GM18519 (cell line): Measurements from ENCODE around the gene LGALSL.

Experiments used
- ATAC-seq: cut with Tn5 transposase; IDR thresholded peaks from one replicate; pipeline ENCODE4 v1.9.1; 2021; ENCODE audit warnings: mild to moderate bottlenecking, moderate library complexity; ENCODE audit not compliant: unreplicated experiment, low FRiP score

Gene LGALSL

GRCh38 chr2:64470071-64470470, 16.1 kb downstream of the LGALSL start:
- ATAC-seq, result no peak

GRCh38 chr2:64470766-64471295, 16.9 kb downstream of the LGALSL start:
- ATAC-seq, result no peak

- ATAC-seq, result no peak
Measured at GRCh38 chr2:64471600-64471999, 17.6 kb downstream of the LGALSL start.

DNA sequence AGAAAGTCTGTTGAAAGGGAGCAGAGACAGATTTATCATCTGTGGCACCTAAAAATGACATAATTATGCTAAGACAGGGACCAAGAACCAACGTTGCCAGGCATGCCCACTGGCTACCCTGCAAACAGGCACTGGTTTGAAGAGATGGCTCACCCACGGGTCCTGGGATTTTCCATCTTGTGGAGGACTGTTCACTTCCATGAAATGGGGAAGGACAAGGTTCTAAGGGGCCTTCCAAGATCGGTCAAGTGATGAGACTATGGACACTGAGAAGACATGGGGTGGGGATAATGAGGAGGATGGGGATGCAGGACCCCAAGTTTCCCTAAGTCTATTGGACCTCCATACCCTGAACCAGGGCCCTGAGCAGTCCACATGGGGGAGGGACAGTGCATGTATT, 18.9 kb downstream of the LGALSL start:
- ATAC-seq, result no peak

DNA sequence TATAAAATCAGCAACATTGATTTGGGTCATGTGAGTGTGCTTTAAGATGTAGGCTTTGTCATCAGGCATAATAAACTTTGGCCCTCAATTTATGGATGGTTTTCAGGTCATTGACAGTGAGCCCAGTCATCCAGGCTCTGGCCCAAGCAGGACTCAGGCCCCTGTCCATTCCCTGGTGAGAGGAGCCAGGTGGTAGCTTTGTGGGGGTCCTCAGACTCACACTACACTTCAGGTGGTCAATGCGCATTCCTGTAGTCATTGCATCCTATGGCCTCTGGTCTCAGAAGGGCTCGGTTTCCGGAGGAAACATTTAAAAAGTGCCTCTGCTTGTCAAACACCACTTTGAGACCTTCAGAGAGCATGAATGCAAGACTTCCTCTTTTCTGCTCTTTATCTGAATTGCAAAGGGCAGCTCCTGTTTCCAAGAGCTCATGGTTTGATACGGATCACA, 20.2 kb downstream of the LGALSL start:
- ATAC-seq, result peak; percentile 60

DNA sequence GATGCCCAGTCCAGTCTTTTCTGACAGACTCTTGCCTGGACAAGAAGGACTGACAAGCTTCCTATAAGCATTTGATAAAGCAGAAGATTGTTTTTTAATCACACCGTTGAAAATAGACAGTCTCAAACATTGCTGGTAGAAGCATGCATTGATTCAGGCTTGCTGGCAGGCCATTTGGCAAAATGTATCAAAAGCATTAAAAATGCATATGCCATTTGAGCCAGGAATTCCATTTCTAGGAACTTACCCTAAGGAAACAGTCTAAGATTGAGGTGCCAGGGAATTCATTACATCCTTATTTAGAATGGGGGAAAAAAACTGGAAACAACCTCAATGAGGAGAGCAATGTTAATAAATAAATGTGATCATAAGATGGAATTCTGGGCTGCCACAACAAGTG, 20.7 kb downstream of the LGALSL start:
- no peak for ATAC-seq

GRCh38 chr2:64477037-64477436, 23.1 kb downstream of the LGALSL start:
- no peak for ATAC-seq

GRCh38 chr2:64477979-64478378, 24.0 kb downstream of the LGALSL start:
- ATAC-seq, result no peak

DNA sequence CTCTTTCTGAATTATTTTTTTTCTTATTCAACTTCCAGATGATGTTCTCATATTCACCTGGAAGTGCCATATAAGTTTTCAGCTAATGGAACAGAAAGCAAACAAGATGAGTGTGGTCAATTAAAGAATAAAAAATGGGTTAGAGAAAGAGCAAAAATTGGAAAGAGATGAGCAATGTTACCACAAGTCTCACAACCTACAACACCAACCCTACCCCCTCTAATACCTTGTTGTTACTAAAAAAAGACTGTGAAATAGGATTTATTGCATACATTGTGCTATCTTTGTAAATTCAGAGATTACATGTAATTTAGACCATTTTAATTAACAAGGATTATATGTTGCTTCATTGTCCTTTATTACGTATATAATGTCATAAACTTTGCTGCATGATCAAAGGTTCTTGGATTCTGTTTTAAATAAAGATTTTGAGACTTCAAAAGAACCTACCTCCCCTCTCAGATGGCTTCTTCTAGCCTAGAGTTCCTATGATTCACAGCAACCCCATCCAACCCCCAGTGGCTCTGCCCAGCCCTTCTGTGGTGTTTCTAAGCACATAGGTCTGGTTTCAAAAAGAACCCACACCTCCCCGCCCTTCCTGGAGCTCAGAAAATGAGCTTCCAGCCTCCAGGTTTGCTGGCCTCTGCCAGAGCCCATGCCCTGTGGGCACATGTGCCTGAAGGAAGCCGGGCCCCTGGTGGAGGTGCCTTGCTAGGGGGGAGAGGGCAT, 24.7 kb downstream of the LGALSL start:
- no peak for ATAC-seq

- no peak for ATAC-seq
Measured at GRCh38 chr2:64479259-64480117, 25.5 kb downstream of the LGALSL start.

GRCh38 chr2:64481665-64482064, 27.7 kb downstream of the LGALSL start:
- ATAC-seq, result no peak

GRCh38 chr2:64482243-64482642, 28.3 kb downstream of the LGALSL start:
- no peak for ATAC-seq

- no peak for ATAC-seq
Measured at GRCh38 chr2:64482765-64483504, 29.0 kb downstream of the LGALSL start.

- ATAC-seq, result no peak
Measured at GRCh38 chr2:64485331-64485730, 31.4 kb downstream of the LGALSL start.

DNA sequence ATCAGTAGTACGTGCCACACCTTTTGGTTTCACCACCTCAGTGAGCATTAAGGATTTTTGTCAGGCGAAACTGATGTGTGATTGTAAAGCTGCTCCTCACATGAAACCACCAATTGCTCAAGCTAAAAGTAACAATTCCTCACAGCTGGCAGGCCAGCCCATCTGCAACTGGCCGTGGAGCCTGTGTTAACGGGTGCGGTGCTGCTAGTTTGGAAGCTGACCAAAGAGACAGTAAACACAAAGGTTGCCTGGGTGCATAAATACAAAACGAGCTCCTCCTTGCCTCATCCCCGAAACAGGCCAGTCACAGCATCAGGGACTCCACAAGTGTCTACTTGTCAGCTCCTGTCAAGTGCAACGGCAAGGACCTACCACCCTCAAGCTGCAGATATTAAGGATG, 32.0 kb downstream of the LGALSL start:
- no peak for ATAC-seq

DNA sequence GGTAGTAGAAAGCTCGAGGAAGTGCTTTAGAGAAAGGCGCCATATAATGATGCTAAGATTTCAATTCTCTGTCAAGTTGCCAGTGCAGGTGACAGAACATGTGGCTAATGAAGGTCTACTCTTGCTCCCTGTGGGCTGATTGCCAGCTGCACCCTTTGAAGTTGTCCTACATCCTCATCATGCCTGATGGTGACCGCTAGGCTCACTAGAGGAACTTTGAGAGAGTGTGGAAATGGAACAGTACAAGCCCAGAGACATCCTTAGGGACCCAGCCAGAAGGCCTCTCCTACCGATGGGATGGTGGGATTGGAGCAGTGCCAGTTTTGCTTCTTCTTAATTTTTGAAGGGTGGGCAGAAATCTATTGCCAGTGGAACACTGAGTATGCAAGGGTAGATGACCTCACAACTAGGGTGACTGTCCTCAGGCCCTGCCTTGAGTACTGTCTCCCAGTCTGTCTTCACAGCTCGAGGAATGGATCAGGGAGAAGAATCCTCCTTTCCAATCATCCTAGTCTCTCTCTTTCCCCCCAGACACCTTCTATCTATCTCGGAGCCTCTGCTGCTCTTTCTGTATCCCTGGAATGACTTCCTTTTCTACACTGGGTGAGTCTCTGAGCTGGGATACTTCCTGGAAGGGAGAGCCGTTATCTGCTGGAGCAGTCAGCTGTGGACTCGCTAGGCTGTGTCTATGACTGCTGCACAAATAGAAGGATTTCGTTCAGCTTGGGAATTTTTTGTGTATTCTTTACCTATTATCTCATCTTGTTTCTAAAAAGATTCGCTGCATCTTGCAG, 33.5 kb downstream of the LGALSL start:
- ATAC-seq, result no peak

DNA sequence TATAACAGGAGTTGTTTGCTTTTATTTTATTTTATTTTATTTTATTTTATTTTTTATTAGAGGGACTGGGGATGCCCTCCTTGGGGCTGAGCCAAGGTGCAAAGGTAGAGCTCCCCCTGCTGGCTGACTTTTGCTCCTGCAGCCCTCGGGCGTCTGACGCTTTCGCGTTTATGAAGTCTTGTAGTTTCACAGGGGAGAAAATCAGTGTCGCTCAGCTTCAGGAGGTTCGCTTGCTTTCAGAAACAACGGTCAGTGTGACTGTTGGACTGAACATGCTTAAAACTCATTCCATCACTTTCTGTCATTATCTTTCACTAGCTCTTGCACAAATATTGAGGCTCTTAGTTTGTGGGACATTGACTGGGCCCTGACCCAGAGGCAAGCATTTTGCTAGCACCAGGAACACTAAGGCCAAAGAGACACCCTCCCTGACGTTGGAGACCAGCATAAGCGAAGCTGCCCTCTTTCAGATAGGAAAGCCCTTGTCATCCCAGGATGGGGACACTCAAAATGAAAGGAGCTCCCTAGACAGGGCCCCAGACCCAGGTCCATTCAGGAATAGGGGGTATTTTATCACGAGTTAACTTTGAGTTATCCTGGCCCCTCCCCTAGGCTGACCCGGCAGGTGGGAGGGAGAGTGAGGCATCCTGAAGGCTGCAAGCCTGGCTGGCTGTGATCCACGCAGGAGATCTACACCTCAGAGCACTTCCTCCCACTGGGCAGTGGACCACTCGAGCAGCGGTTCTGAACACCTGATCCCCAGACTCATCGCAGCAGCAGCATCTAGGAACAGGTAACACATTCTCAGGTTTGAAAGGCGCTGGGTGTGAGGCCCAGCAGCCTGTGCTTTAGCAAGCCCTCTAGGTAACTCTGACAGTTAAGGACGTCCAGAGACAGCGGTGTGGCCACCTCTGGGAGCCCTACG, 34.4 kb downstream of the LGALSL start:
- ATAC-seq, result peak; percentile 61

- ATAC-seq, result no peak
Measured at GRCh38 chr2:64489081-64489751, 35.3 kb downstream of the LGALSL start.
